Osteocyte (in vitro differentiated cells): Measurements from ENCODE around the gene CDK5. TPM values are rescaled to one million over a fixed set of nuclear protein-coding genes. Genes with fewer than 3 reads are reported as not detected.

Experiments used
- DNase-seq: peaks from one replicate; pipeline ENCODE4 v3.0.0; 2021; ENCODE audit warnings: mixed read lengths; ENCODE audit not compliant: unreplicated experiment; ENCODE audit errors: extremely low spot score
- H3K27ac Mint-ChIP-seq: one replicate; pipeline ENCODE4 v1.8.0; 2021; ENCODE audit warnings: mild to moderate bottlenecking, mixed read lengths; ENCODE audit not compliant: unreplicated experiment
- H3K27me3 Mint-ChIP-seq: one replicate; pipeline ENCODE4 v1.8.0; 2021; ENCODE audit warnings: mixed read lengths; ENCODE audit not compliant: unreplicated experiment
- H3K36me3 Mint-ChIP-seq: one replicate; pipeline ENCODE4 v1.8.0; 2021; ENCODE audit warnings: mixed read lengths; ENCODE audit not compliant: unreplicated experiment
- H3K4me1 Mint-ChIP-seq: one replicate; pipeline ENCODE4 v1.8.0; 2021; ENCODE audit warnings: mixed read lengths; ENCODE audit not compliant: unreplicated experiment
- H3K4me3 Mint-ChIP-seq: one replicate; pipeline ENCODE4 v1.8.0; 2021; ENCODE audit warnings: mild to moderate bottlenecking, moderate library complexity, mixed read lengths; ENCODE audit not compliant: unreplicated experiment
- H3K9me3 Mint-ChIP-seq: one replicate; pipeline ENCODE4 v1.8.0; 2021; ENCODE audit warnings: mixed read lengths; ENCODE audit not compliant: unreplicated experiment
- total RNA-seq: library from RNA; stranded (reverse); gene quantifications from 2 replicates; pipeline ENCODE4 v1.2.1, GENCODE V29; 2021
- TF ChIP-seq, protein P1 (sequence below): fragments of 200-600 bp; sonication (generic); IDR thresholded peaks from 2 replicates; pipeline ENCODE4 v1.5.0; 2021; ENCODE audit warnings: antibody characterized with exemption, mild to moderate bottlenecking, moderate library complexity

CDK5 gene
- total RNA-seq, 1 donor from 2014 or later, result 18.8 TPM

- peaks cover 33% of the 10 kb centered on the region for H3K4me1 Mint-ChIP-seq
- TF ChIP-seq, protein P1, sequence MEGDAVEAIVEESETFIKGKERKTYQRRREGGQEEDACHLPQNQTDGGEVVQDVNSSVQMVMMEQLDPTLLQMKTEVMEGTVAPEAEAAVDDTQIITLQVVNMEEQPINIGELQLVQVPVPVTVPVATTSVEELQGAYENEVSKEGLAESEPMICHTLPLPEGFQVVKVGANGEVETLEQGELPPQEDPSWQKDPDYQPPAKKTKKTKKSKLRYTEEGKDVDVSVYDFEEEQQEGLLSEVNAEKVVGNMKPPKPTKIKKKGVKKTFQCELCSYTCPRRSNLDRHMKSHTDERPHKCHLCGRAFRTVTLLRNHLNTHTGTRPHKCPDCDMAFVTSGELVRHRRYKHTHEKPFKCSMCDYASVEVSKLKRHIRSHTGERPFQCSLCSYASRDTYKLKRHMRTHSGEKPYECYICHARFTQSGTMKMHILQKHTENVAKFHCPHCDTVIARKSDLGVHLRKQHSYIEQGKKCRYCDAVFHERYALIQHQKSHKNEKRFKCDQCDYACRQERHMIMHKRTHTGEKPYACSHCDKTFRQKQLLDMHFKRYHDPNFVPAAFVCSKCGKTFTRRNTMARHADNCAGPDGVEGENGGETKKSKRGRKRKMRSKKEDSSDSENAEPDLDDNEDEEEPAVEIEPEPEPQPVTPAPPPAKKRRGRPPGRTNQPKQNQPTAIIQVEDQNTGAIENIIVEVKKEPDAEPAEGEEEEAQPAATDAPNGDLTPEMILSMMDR, result peak; percentile 41
- peak overlapping the region; percentile 47 for H3K27ac Mint-ChIP-seq
- DNase-seq, result no peak
- H3K27me3 Mint-ChIP-seq, result no peaks in the 10 kb centered on the region
- H3K36me3 Mint-ChIP-seq, result peaks cover 15% of the 10 kb centered on the region
- no peaks in the 10 kb centered on the region for H3K9me3 Mint-ChIP-seq
- no peak overlapping the region for H3K4me3 Mint-ChIP-seq
These were observed 19.4 kb upstream of the CDK5 start for GRCh38 chr7:151076863-151077704.

GRCh38 chr7:151075978-151076426 lies 18.3 kb upstream of the CDK5 start:
- H3K4me1 Mint-ChIP-seq, result peaks cover 26% of the 10 kb centered on the region
- no peak for DNase-seq
- peaks cover 21% of the 10 kb centered on the region for H3K36me3 Mint-ChIP-seq
- no peak overlapping the region for H3K27ac Mint-ChIP-seq
- H3K27me3 Mint-ChIP-seq, result no peaks in the 10 kb centered on the region
- H3K4me3 Mint-ChIP-seq, result no peak overlapping the region
- no peaks in the 10 kb centered on the region for H3K9me3 Mint-ChIP-seq
- TF ChIP-seq, protein P1, result no peak

DNA sequence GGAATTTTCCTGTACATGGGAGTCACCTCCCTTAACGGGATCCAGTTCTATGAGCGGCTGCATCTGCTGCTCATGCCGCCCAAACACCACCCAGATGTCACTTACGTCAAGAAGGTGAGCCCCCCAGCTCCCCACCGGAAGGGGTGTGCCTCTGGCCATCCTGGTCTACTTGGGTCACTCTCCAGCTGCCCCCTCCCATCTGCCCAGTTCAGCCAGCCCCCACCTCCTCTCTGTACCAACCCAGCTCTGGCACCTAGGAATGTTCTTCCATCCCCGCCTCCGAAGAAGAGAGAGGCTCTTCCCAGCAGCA lies 17.9 kb upstream of the CDK5 start:
- TF ChIP-seq, protein P1, result no peak
- DNase-seq, result no peak
- no peak overlapping the region for H3K4me3 Mint-ChIP-seq
- no peak overlapping the region for H3K27ac Mint-ChIP-seq
- peaks cover 21% of the 10 kb centered on the region for H3K36me3 Mint-ChIP-seq
- H3K27me3 Mint-ChIP-seq, result no peaks in the 10 kb centered on the region
- H3K4me1 Mint-ChIP-seq, result peaks cover 24% of the 10 kb centered on the region
- H3K9me3 Mint-ChIP-seq, result no peaks in the 10 kb centered on the region

DNA sequence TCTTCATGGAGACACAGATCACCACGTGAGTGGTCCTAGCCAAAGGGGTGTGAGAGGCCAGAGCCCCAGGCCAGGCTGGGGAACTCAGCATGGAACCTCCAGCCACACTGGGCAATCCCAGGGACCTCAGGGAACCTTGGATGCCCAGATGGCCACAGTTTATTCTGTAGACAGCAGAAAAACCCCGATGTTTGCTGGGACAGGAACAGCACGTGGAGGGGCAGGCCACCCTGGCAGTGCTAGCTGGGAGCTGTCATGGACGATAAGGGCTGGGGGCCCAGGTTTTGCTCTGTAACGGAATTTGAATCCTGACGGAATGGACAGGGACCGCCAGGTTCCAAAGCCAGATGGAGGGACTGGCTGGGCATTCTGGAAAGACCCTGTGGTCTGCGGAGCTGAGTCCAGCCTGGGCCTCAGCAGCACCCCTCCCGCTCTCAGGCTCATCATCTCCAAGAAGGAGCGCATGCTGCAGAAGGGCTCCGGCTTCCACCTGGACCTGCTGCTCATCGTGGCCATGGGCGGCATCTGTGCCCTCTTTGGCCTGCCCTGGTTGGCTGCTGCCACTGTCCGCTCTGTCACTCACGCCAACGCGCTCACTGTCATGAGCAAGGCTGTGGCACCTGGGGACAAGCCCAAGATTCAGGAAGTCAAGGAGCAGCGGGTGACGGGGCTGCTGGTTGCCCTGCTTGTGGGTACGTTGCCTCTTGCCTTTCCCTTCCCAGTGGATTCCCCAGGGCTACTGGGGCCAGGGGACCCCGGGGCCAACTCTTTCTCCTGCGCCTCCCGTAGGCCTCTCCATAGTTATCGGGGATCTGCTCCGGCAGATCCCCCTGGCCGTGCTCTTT lies 17.3 kb upstream of the CDK5 start:
- DNase-seq, result no peak
- Mint-ChIP-seq H3K27ac (peak overlapping the region; percentile 31), H3K4me3 (no peak overlapping the region), H3K27me3 (no peaks in the 10 kb centered on the region), H3K36me3 (peaks cover 21% of the 10 kb centered on the region), H3K4me1 (peaks cover 24% of the 10 kb centered on the region), H3K9me3 (no peaks in the 10 kb centered on the region)
- TF ChIP-seq, protein P1, result no peak

- H3K4me1 Mint-ChIP-seq, result peaks cover 13% of the 10 kb centered on the region
- no peak for DNase-seq
- H3K27me3 Mint-ChIP-seq, result no peaks in the 10 kb centered on the region
- no peak overlapping the region for H3K27ac Mint-ChIP-seq
- no peak overlapping the region for H3K4me3 Mint-ChIP-seq
- H3K36me3 Mint-ChIP-seq, result peaks cover 25% of the 10 kb centered on the region
- H3K9me3 Mint-ChIP-seq, result no peaks in the 10 kb centered on the region
- TF ChIP-seq, protein P1, result no peak
These were observed 16.3 kb upstream of the CDK5 start for GRCh38 chr7:151073990-151074389.
